Mesenteric fat pad (tissue), 1 donor: Measurements from ENCODE around the gene ADNP2. TPM values are rescaled to one million over a fixed set of nuclear protein-coding genes. Genes with fewer than 3 reads are reported as not detected.
"Not testable (repeated sequence)": the region's sequence is repeated elsewhere in the genome, so short reads cannot be mapped to it uniquely, and the experiment has no call there.

Source experiments
- DNase-seq: peaks from one replicate; pipeline ENCODE4 v3.0.0-alpha.2; 2020; ENCODE audit warnings: low spot score
- total RNA-seq: library from RNA; stranded (reverse); fragmentation: NEBNext Ultra II Directional; extraction: Animal tissue kit (Norgen Biotek cat#: 25700); gene quantifications from one replicate; pipeline ENCODE4 v1.2.1, GENCODE V29; 2021
- donor health status: DM: yes; HTN: yes; CAD: no.

Gene ADNP2
- total RNA-seq, 1 donor from 2014 or later: 16.0 TPM

DNA sequence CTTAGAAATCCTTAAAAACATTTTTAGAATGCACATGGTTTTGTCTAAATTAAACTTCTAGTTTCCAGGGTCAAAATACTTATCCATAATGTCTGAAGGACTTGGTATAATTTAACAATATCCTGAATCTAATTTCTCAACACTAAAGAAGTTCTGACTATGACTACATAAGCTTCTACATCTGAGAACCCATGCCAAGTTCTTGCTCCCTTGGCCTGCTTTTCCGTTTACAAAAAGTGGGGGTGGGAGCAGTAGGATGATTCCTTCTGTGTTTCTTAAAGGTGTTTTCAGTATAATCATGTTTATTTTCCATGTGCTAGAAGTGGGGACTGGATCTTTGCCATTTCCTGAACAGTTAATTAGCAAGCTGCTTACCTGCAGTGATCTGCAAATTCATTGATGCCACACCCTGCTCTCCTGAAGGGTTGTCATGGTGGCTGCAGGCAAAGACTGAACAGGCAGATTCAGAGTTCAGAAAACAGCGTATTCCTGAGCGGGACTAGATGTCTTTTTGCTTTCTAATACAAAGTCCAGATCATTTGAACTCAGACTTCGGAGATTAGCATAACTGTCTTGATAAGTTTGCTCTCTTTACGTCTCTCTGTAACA lies 36.2 kb downstream of the ADNP2 start:
- DNase-seq: no peak

DNA sequence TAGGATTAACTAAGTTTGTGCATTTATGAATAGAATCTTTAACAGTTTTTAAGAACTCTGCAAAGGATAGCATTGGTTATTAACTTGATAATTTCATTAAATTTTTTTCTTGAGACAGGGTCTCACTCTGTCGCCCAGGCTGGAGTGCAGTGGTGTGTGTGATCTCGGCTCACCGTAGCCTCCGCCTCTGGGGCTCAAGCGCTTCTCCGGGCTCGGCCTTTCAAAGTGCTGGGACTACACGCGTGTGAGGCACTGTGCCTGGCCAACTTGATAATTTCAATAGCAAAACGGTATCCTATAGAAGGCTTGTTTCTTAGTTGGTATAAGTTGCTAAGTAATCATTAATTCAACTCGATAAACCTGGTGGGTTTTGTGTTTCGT lies 38.0 kb downstream of the ADNP2 start:
- no peak for DNase-seq

DNA sequence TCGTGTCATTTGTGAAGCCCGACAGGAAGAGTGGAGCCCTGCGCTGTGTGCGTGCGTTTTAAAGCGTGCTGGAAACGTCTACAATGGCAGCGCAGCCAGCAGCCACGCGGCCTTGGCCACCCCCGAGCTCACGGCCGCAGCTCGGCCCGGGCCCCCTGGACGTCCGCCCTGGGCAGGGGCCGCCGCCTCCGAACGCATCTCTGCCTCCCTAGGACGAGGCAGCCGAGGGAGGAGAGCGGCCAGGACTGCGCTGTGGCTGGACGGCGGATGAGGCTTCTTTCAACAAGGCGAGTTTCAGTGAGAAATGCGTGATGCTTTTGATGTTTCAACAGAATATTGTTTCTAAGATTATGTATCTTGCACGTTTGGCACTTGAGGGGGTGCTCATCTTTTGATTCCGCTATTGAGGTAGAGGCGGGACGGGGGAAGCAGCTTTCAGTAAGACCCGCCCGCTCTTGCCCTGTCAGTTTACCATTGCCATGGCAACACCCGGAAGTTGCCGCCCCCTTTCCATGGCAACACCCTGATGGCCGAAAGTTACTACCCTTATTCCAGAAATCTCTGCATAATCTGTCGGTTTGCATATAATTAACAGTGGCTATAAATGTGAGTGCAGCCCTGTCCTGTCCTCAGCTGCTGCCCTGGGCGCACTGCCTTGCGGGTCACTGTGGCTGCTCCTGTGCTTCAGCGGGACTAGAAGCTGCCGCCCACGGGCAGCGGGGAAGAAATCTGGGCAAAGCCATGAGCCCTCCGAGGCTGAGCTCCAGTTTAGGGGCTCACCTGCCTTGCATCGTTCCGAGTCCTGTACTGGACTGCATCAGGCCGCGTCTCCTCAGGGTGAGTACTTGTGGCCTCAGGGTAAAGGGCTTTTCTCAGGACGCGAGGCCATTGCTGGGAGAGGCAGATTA lies 38.6 kb downstream of the ADNP2 start:
- no peak for DNase-seq

DNA sequence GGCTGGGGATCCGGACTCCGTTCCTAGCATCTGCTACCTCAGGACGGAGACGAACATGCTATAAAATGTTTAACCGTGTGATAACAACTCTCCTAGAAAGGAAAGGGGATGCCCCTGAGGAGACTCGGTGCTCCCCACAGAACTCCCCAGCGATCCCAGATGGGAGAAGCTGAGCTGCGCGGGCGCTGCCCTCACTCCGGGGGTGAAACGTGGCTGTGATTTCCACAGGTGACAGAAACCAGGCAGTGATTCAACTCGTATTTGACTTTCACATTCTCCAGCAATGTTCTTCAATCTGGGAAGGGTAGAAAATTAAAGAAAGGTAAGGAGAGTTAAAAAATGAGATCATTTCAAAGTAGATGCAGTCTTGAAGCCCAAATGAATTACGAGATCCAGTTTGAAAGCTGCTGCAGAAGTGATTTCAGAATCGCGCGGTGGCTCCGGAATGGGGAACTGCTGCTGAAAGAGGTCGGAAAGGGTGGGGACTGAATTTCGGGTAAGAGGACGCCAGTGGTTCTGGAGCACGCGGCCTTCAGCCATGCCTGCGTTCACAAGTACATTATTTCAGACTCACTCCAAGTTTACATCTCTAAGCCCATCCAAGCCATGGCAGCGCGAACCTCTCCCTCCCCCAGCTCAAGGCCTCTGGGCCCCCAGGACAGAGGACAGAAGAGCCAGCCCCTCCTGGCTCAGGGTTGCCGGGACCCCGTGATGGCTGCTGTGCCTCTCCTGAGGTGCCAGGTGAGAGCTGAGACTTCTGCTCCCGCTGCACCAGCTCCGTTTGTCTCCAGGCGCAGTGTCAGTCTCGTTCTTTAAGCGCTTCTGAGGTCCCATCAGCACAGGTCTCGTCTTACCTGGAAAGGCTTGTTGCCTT lies 39.5 kb downstream of the ADNP2 start:
- no peak for DNase-seq

DNA sequence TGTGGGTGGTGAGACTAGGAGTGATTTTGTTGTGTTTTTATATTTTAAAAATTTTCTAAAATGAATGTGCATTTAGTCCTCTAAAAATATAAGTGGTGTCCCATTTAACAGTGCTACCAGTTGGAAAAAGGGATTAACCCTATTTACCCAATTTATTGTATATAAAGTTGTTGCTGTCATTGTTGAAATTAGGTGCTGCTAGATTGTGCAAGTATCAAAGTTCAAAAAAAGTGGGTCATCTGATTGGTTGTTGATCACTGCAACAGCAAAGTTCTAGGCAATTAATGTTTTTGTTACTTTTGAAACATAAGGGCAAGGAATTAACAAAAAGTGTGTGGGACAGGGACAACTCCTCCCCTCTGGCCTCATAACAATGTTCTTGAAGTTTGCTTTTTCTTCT lies 40.6 kb downstream of the ADNP2 start:
- DNase-seq: no peak

DNA sequence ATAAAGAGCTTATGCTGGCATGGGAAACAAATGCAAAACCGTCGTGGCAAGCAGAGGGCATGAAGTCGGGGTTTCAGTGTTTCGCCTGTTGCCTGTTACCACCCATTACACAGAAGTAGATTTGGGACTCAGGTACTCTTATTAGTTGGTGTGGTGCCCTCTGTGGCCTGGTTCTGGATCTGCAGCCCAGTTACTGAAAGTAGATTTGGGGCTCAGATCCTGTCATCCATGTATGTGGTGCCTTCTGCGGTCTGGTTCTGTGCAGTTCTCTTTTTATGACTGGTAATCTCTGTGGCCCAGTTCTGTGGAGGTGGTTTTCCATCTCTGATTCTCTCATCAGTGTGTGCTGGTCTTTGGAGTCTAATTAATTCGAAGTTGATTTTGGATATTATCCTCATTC lies 45.2 kb downstream of the ADNP2 start:
- DNase-seq: no peak

DNA sequence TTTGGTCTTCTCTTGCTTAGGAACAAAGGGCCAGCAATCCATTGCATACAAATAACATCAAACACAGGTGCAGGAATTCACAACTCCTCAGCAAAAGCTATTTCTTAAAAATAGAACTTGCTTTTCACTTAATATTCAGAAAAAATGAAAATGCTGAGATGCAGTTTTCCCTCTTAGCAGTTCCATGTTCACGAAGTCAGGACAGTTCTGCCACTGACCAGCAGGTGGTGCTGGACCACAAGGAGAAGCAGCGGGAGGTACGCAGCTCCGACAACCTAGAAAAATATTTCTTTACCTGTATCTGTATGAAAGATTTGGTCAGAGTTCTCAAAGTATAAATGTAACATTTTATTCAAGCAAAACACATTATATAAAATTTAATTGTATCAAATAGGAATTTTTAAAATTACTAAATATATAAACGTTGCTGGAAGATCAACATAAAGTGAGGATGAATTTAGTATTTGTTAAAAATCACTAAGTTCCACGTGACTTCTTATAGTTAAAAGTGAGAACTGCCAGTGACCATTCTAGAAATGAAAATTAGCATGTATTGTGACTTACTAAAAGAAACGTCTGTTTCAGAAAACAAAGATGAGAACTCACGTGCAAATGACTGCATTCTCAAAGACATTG lies 48.8 kb downstream of the ADNP2 start:
- no peak for DNase-seq

DNA sequence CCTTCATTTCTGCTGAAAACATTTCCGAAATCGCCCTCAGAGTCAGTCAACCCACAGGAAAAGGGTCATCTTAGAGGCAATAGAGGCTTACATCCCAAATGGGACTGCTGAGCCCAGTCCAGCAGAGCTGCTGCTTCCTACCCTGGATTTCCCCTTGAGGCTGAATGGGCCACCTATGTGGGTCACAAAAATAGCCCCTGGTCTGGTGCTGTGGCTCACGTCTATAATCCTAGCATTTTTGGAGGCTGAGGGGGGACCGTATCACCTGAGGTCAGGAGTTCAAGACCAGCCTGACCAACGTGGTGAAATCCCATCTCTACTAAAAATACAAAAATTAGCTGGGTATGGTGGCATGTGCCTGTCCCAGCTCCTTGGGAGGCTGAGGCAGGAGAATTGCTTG lies 49.3 kb downstream of the ADNP2 start:
- no peak for DNase-seq

DNA sequence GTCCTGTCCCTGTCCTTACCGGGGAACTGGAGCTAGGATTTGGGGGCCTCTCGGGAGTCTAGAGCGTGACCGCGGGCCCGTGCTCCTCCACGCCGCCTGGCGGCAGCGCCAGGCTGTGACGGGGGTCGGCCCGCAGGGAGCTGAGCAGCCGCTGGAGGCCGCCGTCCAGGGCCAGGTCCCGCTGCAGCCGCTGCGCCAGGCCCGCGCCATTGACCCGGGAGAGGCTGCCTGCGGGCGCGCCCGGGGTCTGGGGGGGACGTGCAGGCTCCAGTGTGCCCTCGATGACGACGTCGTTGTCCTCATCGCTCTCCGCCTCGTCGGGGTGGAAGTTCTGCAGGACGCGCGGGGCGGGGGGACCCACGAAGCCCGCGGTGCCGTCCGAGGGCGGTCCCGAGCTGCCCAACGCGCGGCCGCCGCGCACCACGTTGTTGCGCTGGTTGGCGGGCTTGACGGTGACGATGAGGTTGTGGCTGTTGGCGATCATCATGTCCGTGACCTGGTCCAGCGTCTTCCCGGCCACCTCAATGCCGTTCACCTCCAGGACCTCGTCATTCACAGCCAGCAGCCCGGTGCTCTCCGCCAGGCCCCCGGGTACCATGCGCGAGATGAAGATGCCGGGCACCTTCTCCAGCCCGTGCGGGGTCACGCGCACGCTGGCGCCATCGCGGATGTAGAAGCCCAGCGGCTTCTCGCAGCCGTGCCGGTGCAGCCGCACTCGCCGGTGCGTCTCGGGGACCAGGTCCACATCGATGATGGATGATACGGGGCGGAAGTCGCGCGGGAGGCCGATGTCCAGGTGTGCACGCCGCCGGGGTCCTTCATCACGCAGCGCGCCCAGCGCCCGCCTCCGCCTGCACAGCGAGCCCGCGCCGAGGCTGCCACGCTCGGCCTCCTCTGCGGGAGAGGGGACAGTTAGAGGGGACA lies 50.9 kb downstream of the ADNP2 start:
- DNase-seq: no peak

DNA sequence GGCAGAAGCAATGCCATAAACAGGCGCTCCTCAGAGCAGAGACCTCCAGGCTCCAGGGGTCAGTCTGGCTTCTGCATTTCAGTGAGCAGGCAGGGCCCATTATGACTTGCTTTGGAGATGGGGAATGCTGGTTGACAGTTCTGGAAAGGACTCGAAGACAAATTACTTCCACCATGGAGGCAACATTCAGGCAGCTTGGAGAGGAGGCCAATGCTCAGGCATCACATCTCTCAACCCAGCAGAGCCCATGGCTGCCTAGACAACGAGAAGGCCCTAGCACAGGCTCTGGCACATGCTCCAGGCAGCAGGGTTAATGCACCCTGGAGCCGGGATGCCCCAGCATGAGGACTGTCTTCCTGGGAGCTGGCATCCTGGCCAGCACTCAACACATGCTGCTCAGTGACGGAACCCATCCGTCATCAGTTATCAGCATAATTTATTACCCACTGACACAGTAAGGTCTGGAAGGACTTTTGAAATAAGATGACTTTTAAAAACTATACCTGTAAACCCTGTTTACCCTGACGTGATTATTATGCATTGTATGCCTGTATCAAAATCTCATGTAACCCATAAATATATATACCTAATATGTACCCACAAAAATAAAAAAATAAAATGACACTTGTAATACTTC lies 52.8 kb downstream of the ADNP2 start:
- no peak for DNase-seq

DNA sequence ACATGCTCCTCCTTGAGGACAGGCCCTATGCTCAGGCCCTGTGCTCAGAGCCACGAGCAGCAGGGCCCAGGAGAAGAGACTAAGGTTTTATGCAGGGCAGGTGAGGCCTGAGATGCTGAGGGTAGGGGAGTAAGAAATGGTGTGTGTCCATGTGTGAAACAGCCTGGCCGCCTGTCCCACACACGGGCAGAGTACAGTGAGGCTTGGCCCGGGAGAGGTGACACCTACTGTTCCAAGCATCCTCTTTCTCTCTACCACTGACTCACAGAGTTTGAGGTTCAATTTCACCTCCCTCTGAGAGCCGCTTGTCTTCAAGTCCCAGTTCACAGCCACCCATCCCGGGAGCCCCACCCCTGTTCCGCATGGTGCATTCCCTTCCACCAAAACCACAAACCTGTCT lies 54.1 kb downstream of the ADNP2 start:
- no peak for DNase-seq

DNA sequence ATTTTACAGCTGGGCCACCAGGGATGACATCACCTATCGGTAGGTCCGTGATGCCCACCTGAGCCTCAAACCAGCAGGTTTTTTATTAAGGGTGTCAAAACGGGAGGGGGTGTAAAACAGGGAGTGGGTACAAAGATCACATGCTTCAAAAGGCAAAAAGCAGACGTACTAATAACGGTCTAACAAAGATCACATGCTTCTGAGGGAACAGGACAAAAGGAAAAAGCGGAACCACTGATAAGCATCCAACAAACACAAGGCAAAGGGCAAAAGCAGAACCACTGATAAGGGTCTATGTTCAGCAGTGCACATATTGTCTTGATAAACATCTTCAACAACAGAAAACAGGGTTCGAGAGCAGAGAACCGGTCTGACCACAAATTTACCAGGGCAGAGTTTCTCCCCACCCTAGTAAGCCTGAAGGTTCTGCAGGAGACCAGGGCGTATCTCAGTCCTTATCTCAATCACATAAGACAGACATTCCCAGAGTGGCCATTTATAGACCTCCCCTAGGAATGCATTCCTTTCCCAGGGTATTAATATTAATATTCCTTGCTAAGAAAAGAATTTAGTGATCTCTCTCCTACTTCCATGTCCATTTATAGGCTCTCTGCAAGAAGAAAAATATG lies 55.8 kb downstream of the ADNP2 start:
- DNase-seq: not testable (repeated sequence)

DNA sequence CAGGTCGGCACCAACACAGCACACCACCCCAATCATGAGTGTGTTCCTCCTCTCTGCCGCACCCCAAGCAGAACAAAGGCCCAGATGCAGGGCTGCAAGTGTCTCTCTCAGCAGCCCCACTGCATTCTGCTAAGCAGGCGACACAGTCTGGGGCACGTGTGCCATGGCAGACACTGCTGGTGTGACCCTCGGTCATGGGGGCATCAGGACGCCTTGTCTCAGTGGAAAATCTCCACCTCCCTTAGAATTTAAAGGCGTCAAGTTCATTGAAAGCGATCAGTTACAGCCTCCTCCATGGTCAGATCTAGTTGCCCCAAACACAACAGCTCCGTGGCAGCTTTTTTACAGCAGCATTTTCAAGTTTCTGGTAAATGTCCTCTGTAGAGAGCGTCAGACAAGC lies 57.2 kb downstream of the ADNP2 start:
- no peak for DNase-seq

DNA sequence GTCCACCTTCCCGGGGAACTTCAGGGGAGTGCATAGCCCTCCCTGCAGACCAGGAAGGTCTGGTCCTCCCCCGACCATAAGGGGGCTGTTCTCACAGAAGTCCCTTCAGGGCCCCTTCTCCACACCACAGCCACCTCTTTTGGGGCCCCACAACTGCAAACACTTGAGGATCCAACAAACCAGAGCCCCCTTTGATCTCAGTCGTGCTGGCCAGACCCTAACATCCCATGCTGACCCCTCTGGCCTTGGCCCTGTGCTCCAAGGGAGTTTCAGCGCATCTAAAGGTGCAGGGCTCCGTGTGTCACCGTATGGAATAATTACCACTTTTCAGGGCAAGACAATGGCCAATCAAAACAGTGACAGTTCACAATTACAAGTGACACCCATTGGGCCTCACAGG lies 57.7 kb downstream of the ADNP2 start:
- no peak for DNase-seq

DNA sequence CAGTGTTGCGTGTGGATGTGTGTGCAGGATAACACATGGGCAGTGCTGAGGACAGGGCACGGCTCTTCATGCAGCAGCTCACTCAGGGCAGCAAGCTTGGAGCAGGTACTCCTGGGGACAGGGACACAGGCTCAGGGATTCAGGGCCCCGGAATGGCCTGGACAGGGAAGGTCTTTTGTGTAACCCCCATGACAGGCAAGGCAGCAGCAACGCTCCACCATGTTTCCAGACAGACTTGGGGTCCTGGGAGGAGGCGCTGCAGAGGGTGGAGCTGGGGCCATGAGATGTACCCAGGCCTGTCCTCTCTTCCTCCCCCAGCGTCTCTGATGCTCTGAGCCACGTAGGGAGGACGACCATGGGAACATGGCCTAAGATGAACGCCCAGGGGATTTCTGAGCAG lies 58.3 kb downstream of the ADNP2 start:
- no peak for DNase-seq

DNA sequence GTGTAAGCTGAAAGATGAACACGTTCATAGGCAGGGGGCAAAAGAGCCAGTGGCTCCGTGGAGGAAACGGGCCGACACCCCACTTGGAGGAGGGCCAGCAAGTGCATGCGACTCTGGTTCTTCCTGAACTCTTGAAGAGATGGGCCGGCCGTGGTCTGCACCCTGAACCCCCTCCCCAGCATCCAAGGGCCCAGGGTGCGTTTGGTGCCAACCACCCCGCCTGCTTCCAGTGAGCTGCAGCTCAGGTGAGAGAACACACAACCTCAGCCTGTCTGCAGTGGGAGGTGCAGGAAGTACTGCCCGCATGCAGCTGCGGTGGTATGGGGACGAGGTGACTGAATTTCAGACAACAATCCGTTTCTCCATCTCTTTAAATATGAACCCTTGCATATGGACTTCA lies 58.9 kb downstream of the ADNP2 start:
- no peak for DNase-seq

DNA sequence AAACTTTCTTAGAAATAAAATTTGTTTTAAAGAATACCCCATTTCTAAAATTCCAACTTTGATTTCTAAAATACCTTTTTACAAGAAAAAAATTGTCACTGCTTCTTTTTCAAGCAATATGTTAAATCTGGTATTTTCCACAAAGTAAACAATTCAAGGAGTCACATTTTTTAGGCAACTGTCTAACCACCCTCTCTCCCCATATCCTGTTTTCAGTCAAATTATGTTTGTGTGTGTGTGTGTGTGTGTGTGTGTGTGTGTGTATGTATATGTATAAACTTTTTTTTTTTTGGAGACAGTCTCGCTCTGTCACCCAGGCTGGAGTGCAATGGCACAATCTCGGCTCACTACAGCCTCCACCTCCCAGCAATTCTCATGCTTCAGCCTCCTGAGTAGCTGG lies 59.3 kb downstream of the ADNP2 start:
- DNase-seq: no peak

DNA sequence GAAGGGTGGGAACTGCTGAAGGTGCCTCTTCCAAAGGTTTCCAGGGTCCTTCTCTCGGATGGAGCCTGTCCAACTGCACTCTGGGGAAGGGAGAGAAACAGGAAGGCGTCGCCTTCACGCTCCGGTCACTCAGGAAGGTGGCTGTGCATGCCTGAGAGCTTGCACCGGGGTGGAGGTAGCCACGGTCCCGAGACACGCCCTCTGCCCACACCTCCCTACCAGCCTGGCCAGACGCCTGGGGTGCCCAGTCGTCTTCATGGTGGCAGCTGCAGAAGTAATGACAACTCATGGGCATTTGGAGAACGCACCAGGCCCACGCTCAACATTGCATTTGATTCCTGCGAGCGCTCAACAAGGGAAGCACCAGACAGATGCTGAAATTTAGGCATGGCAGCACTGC lies 59.9 kb downstream of the ADNP2 start:
- no peak for DNase-seq

DNA sequence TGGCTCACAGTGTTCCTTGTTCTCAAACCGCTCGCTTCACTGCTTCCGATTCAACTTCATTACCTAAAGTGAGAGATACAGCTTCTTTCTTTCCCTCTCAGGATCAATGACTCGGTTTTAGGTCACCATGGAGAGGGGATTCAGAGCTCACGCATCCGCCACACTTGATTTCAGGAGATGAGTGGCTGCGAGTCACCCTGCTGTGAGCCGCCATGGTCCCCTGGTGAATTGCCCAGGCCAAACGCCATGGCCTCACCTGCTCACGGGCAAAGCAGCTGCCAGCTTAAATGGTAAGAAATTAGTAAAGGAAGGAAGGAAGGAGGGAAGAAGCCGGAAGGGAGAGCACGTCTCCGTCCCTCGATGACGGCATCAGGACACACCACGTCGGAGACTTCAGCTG lies 60.5 kb downstream of the ADNP2 start:
- no peak for DNase-seq
